A549 (cell line): ENCODE measurements around the gene SH3RF3. TPM values are rescaled to one million over a fixed set of nuclear protein-coding genes. Genes with fewer than 3 reads are reported as not detected.

Source experiments
- ATAC-seq, 2 experiments: fragments of 200-7000 bp in 1 of 2; fragments of >200 bp in 1 of 2; cut with Nextera tagmentation in 1 of 2; cut with Tn5 transposase in 1 of 2; 3 replicates each; pipeline versions ENCODE4 v1.8.0 to v1.9.1; 2018 to 2020; ENCODE audit warnings: mild to moderate bottlenecking in 1 of 2, moderate library complexity in 1 of 2
- CTCF ChIA-PET: fragments of 300-600 bp; sonication (Branson Sonifier 250); formaldehyde crosslinking; extraction: SDS; loops from one replicate; lab custom pipeline; 2021; ENCODE audit warnings: antibody characterized with exemption, inconsistent platforms; lab: Yijun Ruan, JAX
- POLR2A ChIA-PET: fragments of 350-600 bp; formaldehyde crosslinking; extraction: SDS; loops from one replicate; lab custom pipeline; 2021; ENCODE audit warnings: antibody characterized with exemption, inconsistent platforms; lab: Yijun Ruan, JAX
- DNase-seq, 2 experiments: peaks; one replicate each; pipeline versions ENCODE4 v3.0.0 to v3.0.0-alpha.2; 2011 to 2016; ENCODE audit warnings: low read depth in 1 of 2, low spot score in 1 of 2
- FAIRE-seq: peaks from 2 replicates; lab custom pipeline; 2011; peaks lifted over from hg19 to GRCh38; lab: Jason Lieb, UNC
- H3K27ac ChIP-seq, 2 experiments: fragments of >200 bp; sonication (Bioruptor Twin); formaldehyde crosslinking; 3 replicates each; pipeline ENCODE4 v1.5.1; 2016 to 2017
- H3K4me1 ChIP-seq: fragments of >200 bp; sonication (Bioruptor Twin); formaldehyde crosslinking; 3 replicates; pipeline ENCODE4 v1.6.1; 2016
- H3K4me2 ChIP-seq: fragments of >200 bp; sonication (Bioruptor Twin); formaldehyde crosslinking; 3 replicates; pipeline ENCODE4 v1.6.1; 2016
- H3K4me3 ChIP-seq: fragments of >200 bp; sonication (Bioruptor Twin); formaldehyde crosslinking; 3 replicates; pipeline ENCODE4 v1.5.1; 2016
- H3K9me3 ChIP-seq: fragments of >200 bp; sonication (Bioruptor Twin); formaldehyde crosslinking; 3 replicates; pipeline ENCODE4 v1.6.1; 2016
- BHLHE40 ChIP-seq: IDR thresholded peaks from 2 replicates; pipeline ENCODE4 v1.6.1; 2012; ENCODE audit warnings: low read depth, low read length, inconsistent platforms
- CBX8 ChIP-seq: fragments of 200-600 bp; sonication (generic); IDR thresholded peaks from 2 replicates; pipeline ENCODE4 v1.6.1; 2016
- CHD2 ChIP-seq: fragments of 150-350 bp; IDR thresholded peaks from 2 replicates; pipeline ENCODE4 v1.6.1; 2014; ENCODE audit warnings: low read length; ENCODE audit not compliant: partially characterized antibody
- CHD4 ChIP-seq: fragments of 200-600 bp; sonication (generic); IDR thresholded peaks from 2 replicates; pipeline ENCODE4 v1.6.1; 2016; ENCODE audit warnings: antibody characterized with exemption, mild to moderate bottlenecking, borderline replicate concordance
- EHF ChIP-seq: fragments of 250-450 bp; sonication (Bioruptor Pico); IDR thresholded peaks from 2 replicates; pipeline ENCODE4 v1.5.0; 2020; ENCODE audit warnings: mild to moderate bottlenecking
- EHMT2 ChIP-seq: fragments of 200-600 bp; sonication (generic); IDR thresholded peaks from 2 replicates; pipeline ENCODE4 v1.6.1; 2016; ENCODE audit warnings: antibody characterized with exemption, low read depth, mild to moderate bottlenecking, moderate library complexity
- HEYL ChIP-seq: fragments of 250-450 bp; sonication (Bioruptor Pico); IDR thresholded peaks from 2 replicates; pipeline ENCODE4 v1.8.0; 2021; ENCODE audit warnings: mild to moderate bottlenecking, moderate library complexity
- JUN ChIP-seq, 2 experiments: fragments of >200 bp; sonication (Bioruptor Twin); formaldehyde crosslinking; IDR thresholded peaks; 2 replicates in 1 of 2; 3 replicates in 1 of 2; pipeline ENCODE4 v1.6.1; 2016 to 2017
- MAZ ChIP-seq: fragments of 150-350 bp; IDR thresholded peaks from 2 replicates; pipeline ENCODE4 v1.6.1; 2014; ENCODE audit warnings: antibody characterized with exemption, low read depth, low read length, borderline replicate concordance
- NPAS2 ChIP-seq: fragments of 250-450 bp; sonication (Bioruptor Pico); IDR thresholded peaks from 2 replicates; pipeline ENCODE4 v1.8.0; 2022; ENCODE audit warnings: mild to moderate bottlenecking, moderate library complexity, borderline replicate concordance
- POLR2A ChIP-seq: IDR thresholded peaks from 2 replicates; pipeline ENCODE4 v1.6.1; 2012; ENCODE audit warnings: mild to moderate bottlenecking, low read length
- POLR2AphosphoS2 ChIP-seq: conservative IDR thresholded peaks from 2 replicates; pipeline ENCODE4 v1.6.1; 2012; ENCODE audit warnings: low read length, improper control_type of control experiment, inconsistent platforms
- RAD21 ChIP-seq, 2 experiments: fragments of >200 bp in 1 of 2; sonication (Bioruptor Twin) in 1 of 2; formaldehyde crosslinking in 1 of 2; IDR thresholded peaks in 1 of 2; conservative IDR thresholded peaks in 1 of 2; 2 replicates in 1 of 2; 3 replicates in 1 of 2; pipeline ENCODE4 v1.6.1; 2012 to 2018; ENCODE audit warnings: inconsistent platforms in 1 of 2
- TP53 ChIP-seq: fragments of 250-450 bp; sonication (Bioruptor Pico); IDR thresholded peaks from 2 replicates; pipeline ENCODE4 v1.5.0; 2021; ENCODE audit warnings: mild to moderate bottlenecking, moderate library complexity
- WGBS: methylation state at CpG from one replicate; pipeline ENCODE4 v1.1.6; 2017; ENCODE audit errors: missing lambda C conversion rate; 5-methylcytosine and 5-hydroxymethylcytosine counted together
- polyA plus RNA-seq, 4 experiments: library from polyadenylated mRNA; depleted of rRNA in 3 of 4; stranded (reverse); fragments of >200 nt; fragmentation: RNase III in 1 of 4; extraction: RNeasy Plus Mini Kit Qiagen cat#74134 plus additional on column Dnase treatment in 1 of 4; gene quantifications; 2 replicates in 3 of 4; 3 replicates in 1 of 4; pipeline ENCODE4 v1.2.3, GENCODE V29; 2011 to 2017
- TF ChIP-seq, protein P1 (sequence below): fragments of >200 bp; sonication (Bioruptor Twin); formaldehyde crosslinking; IDR thresholded peaks from 3 replicates; pipeline ENCODE4 v1.5.1; 2016
- TF ChIP-seq, protein P2 (sequence below): fragments of 250-450 bp; sonication (Bioruptor Pico); IDR thresholded peaks from 2 replicates; pipeline ENCODE4 v1.5.0; 2021; ENCODE audit warnings: mild to moderate bottlenecking, moderate library complexity, borderline replicate concordance
- TF ChIP-seq, protein P3 (sequence below): IDR thresholded peaks from 2 replicates; pipeline ENCODE4 v1.6.1; 2012

Gene SH3RF3
- polyA plus RNA-seq, 2 of the 4 experiments (the other 2 are of a cell fraction) = 0.04 to 0.21 TPM

DNA sequence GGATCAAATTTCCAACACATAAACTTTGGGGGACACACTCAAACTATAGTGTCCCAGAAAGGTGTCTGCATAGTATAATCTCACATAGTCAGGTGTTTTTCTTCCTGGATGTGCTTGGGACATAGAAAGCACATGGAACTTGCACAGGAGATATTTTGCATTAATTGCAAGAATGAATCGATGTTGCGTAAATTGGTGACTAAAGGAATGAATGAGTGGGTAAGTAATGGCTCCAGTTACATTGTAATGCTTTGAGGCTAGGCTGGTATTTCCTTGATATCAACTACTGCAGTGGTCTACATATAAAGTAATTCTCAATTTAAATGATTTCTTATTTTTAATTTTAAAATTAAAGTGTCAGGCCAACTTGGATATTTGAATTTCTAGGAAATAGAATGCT, 53.4 kb downstream of the SH3RF3 start:
- POLR2A ChIA-PET = no interaction called here
- no peak for DNase-seq
- no peak for FAIRE-seq
- no peak overlapping the region for H3K27ac ChIP-seq
- peaks cover 4% of the 10 kb centered on the region; the same call in 1 of the 3 replicates for H3K9me3 ChIP-seq
- TF ChIP-seq MAZ = no peak
- TF ChIP-seq, protein P1, sequence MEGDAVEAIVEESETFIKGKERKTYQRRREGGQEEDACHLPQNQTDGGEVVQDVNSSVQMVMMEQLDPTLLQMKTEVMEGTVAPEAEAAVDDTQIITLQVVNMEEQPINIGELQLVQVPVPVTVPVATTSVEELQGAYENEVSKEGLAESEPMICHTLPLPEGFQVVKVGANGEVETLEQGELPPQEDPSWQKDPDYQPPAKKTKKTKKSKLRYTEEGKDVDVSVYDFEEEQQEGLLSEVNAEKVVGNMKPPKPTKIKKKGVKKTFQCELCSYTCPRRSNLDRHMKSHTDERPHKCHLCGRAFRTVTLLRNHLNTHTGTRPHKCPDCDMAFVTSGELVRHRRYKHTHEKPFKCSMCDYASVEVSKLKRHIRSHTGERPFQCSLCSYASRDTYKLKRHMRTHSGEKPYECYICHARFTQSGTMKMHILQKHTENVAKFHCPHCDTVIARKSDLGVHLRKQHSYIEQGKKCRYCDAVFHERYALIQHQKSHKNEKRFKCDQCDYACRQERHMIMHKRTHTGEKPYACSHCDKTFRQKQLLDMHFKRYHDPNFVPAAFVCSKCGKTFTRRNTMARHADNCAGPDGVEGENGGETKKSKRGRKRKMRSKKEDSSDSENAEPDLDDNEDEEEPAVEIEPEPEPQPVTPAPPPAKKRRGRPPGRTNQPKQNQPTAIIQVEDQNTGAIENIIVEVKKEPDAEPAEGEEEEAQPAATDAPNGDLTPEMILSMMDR = no peak
- no peak for TF ChIP-seq POLR2AphosphoS2
- TF ChIP-seq, protein P2, sequence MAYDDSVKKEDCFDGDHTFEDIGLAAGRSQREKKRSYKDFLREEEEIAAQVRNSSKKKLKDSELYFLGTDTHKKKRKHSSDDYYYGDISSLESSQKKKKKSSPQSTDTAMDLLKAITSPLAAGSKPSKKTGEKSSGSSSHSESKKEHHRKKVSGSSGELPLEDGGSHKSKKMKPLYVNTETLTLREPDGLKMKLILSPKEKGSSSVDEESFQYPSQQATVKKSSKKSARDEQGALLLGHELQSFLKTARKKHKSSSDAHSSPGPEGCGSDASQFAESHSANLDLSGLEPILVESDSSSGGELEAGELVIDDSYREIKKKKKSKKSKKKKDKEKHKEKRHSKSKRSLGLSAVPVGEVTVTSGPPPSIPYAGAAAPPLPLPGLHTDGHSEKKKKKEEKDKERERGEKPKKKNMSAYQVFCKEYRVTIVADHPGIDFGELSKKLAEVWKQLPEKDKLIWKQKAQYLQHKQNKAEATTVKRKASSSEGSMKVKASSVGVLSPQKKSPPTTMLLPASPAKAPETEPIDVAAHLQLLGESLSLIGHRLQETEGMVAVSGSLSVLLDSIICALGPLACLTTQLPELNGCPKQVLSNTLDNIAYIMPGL (CRISPR knock-in tag) = no peak
- no peak for TF ChIP-seq POLR2A
- TF ChIP-seq EHF (CRISPR knock-in tag) = no peak
- no peak for TF ChIP-seq NPAS2 (CRISPR knock-in tag)
- no peak for TF ChIP-seq EHMT2
- no peak for TF ChIP-seq CHD2
- TF ChIP-seq CHD4 = no peak
- H3K4me2 ChIP-seq = no peak overlapping the region
- no peak for ATAC-seq
- CTCF ChIA-PET = no interaction called here
- 0 out of 3 replicates have a peak, but pooled peaks cover 5% of the 10 kb centered on the region for H3K4me1 ChIP-seq
- 96% methylated on average over 2 of the region's 2 CpGs for WGBS
- H3K4me3 ChIP-seq = no peak overlapping the region

DNA sequence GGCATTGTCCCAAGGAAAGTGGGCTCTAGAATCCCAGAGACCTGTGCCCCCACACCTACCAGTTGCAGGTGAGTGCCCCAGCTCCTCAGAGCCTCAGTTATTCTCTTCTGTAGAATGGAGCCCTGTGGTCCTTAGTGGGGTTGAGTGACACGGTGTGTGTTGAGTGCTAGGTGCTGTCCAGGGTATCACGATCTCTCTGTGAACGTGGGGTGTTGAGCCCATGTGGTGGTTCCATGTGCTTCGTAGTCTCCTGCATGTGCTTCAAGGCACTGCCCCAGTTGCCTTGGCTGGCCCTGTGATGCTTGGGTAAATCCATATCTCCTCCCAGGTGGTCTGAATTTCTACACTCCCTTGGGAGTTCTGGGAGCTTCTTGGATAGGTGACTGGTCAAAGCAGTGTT, 54.9 kb downstream of the SH3RF3 start:
- FAIRE-seq = no peak
- H3K9me3 ChIP-seq = peaks cover 4% of the 10 kb centered on the region; the same call in 1 of the 3 replicates
- 53% methylated on average over 4 of the region's 4 CpGs for WGBS

DNA sequence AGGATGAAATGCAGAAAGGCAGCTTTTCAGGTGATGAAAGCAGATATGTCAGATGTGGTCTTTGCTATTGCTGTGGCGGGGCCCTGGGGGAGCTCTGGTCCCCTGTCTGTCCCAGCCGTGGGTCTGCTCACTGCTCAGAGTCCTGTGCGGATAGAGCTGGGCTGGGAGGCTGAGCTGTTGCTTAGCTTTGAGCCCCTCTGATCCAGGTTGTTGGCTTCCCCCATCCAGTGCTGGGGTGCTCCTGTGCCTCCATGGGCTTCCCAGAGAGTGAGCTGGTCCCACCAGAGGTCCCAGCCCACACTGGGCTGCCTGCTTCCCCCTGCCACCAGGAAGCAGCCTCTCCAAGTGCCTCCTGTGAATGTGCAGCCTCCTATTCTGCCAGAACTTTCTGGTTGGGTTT, 55.4 kb downstream of the SH3RF3 start:
- H3K9me3 ChIP-seq = peaks cover under 1% of the 10 kb centered on the region; the same call in 1 of the 3 replicates
- CTCF ChIA-PET = interaction anchor here (1.6 kb wide), 2 partner anchors 12 to 16 kb away, joined by 3 to 4 read pairs; no protein-coding TSS in a partner anchor
- FAIRE-seq = no peak
- 62% methylated on average over 3 of the region's 3 CpGs for WGBS
- no peak for TF ChIP-seq JUN (IDR thresholded peaks at IDR 0.05)
- TF ChIP-seq, protein P3, sequence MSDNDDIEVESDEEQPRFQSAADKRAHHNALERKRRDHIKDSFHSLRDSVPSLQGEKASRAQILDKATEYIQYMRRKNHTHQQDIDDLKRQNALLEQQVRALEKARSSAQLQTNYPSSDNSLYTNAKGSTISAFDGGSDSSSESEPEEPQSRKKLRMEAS = no peak
- no peak for TF ChIP-seq RAD21 (conservative IDR thresholded peaks at IDR 0.05 in 1 of 2, IDR thresholded peaks at IDR 0.05 in 1 of 2)
- TF ChIP-seq BHLHE40 = no peak
- no peak for TF ChIP-seq CBX8
- TF ChIP-seq, all 56 proteins: peak for 0
- H3K4me3 ChIP-seq = no peak overlapping the region
- no peak overlapping the region for H3K4me2 ChIP-seq
- H3K27ac ChIP-seq = no peak overlapping the region
- ATAC-seq = no peak
- POLR2A ChIA-PET = no interaction called here
- 0 out of 3 replicates have a peak, but pooled peaks cover 5% of the 10 kb centered on the region for H3K4me1 ChIP-seq
- DNase-seq = no peak

More for the DNA sequence above, 54.9 kb downstream of the SH3RF3 start:
- ChIA-PET CTCF (interaction anchor here (1.1 to 1.6 kb wide), 3 partner anchors 11 to 326 kb away, joined by 3 to 4 read pairs (median 3); no protein-coding TSS in a partner anchor), POLR2A (no interaction called here)
- TF ChIP-seq, protein P1 = no peak
- no peak for TF ChIP-seq TP53 (CRISPR knock-in tag)
- no peak for TF ChIP-seq HEYL
- H3K4me2 ChIP-seq = no peak overlapping the region
- ATAC-seq (no peak), DNase-seq (no peak)
- no peak overlapping the region for H3K27ac ChIP-seq
- H3K4me1 ChIP-seq = 0 out of 3 replicates have a peak, but pooled peaks cover 5% of the 10 kb centered on the region
- no peak overlapping the region for H3K4me3 ChIP-seq
